Activated CD4-positive, alpha-beta T cell treated with anti-CD3 and anti-CD28 coated beads for 4 hours (primary cell): Measurements from ENCODE around the gene CLRN2.
"Not testable (repeated sequence)": the region's sequence is repeated elsewhere in the genome, so short reads cannot be mapped to it uniquely, and the experiment has no call there.

Experiments
- DNase-seq, 2 donors: peaks; one replicate each; pipeline ENCODE4 v3.0.0-alpha.2; 2020

The CLRN2 gene

GRCh38 chr4:17546222-17546621, 31.3 kb downstream of the CLRN2 start:
- no peak for DNase-seq

GRCh38 chr4:17546678-17547077, 31.7 kb downstream of the CLRN2 start:
- no peak for DNase-seq

- DNase-seq, result no peak
Measured at GRCh38 chr4:17550549-17550948, 35.6 kb downstream of the CLRN2 start.

GRCh38 chr4:17552427-17552826, 37.5 kb downstream of the CLRN2 start:
- DNase-seq, result no peak

GRCh38 chr4:17554568-17554967, 39.6 kb downstream of the CLRN2 start:
- DNase-seq, result no peak

GRCh38 chr4:17556498-17556897, 41.5 kb downstream of the CLRN2 start:
- DNase-seq, result no peak

- no peak for DNase-seq
Measured at GRCh38 chr4:17557880-17558279, 42.9 kb downstream of the CLRN2 start.

- no peak for DNase-seq
Measured at GRCh38 chr4:17558941-17559708, 44.2 kb downstream of the CLRN2 start.

GRCh38 chr4:17559709-17560048, 44.7 kb downstream of the CLRN2 start:
- no peak for DNase-seq

- no peak for DNase-seq
Measured at GRCh38 chr4:17560065-17560673, 45.2 kb downstream of the CLRN2 start.

- DNase-seq, result no peak
Measured at GRCh38 chr4:17561195-17561909, 46.4 kb downstream of the CLRN2 start.

- DNase-seq, result no peak
Measured at GRCh38 chr4:17562157-17562556, 47.2 kb downstream of the CLRN2 start.

- DNase-seq, result no peak
Measured at GRCh38 chr4:17565846-17566245, 50.9 kb downstream of the CLRN2 start.

GRCh38 chr4:17567271-17567670, 52.3 kb downstream of the CLRN2 start:
- no peak for DNase-seq

- DNase-seq, result no peak
Measured at GRCh38 chr4:17574206-17574605, 59.2 kb downstream of the CLRN2 start.

- not testable (repeated sequence) for DNase-seq
Measured at GRCh38 chr4:17575177-17575576, 60.2 kb downstream of the CLRN2 start.
